HCT116 (cell line): Measurements from ENCODE around the gene ITGB7. TPM values are rescaled to one million over a fixed set of nuclear protein-coding genes. Genes with fewer than 3 reads are reported as not detected.

Experiments used
- ATAC-seq: fragments of 200-7000 bp; cut with Tn5 transposase; 2 replicates; pipeline ENCODE4 v1.9.1; 2020; ENCODE audit warnings: mild to moderate bottlenecking, moderate library complexity
- BruUV-seq: library from RNA; stranded (reverse); fragments of 400-500 nt; replicated peaks from 2 replicates; lab custom pipeline; 2021; lab: Mats Ljungman, UMichigan
- CTCF ChIA-PET: fragments of 300-600 bp; sonication (Branson Sonifier 250); formaldehyde crosslinking; loops from one replicate; lab custom pipeline; 2021; ENCODE audit warnings: antibody characterized with exemption; lab: Charles Lee
- POLR2A ChIA-PET: fragments of 300-600, 350-600 bp; sonication (Branson Sonifier 250); formaldehyde crosslinking; loops from one replicate; lab custom pipeline; 2021; ENCODE audit warnings: antibody characterized with exemption; lab: Charles Lee
- RAD21 ChIA-PET, 2 experiments: fragments of 300-600 bp; sonication (Branson Sonifier 250); formaldehyde crosslinking; loops; one replicate each; lab custom pipeline; 2023; ENCODE audit warnings: low total read pairs in 2 of 2; ENCODE audit not compliant: uncharacterized antibody in 2 of 2, unreplicated experiment in 2 of 2, low non-redundant PET in 1 of 2; lab: Charles Lee
- DNase-seq: peaks from one replicate; pipeline ENCODE4 v3.0.0-alpha.2; 2010; ENCODE audit warnings: low read depth, low spot score
- H2AFZ ChIP-seq: fragments of 200-600 bp; shearing (Covaris generic), sonication (generic); 2 replicates; pipeline ENCODE4 v1.6.1; 2017; ENCODE audit warnings: low read depth, mixed run types, mixed read lengths, antibody characterized with exemption, low read length; ENCODE audit not compliant: poor library complexity, severe bottlenecking
- H3K27ac ChIP-seq: 2 replicates; pipeline ENCODE4 v1.5.1; 2012; ENCODE audit warnings: low read depth, low read length
- H3K27me3 ChIP-seq: fragments of 200-600 bp; sonication (generic); 2 replicates; pipeline ENCODE4 v1.6.1; 2016; ENCODE audit warnings: mixed run types, low read length, mixed read lengths; ENCODE audit not compliant: insufficient read depth
- H3K36me3 ChIP-seq, 2 experiments: fragments of 200-500 bp in 1 of 2; fragments of 200-600 bp in 1 of 2; sonication (Bioruptor generic) in 1 of 2; sonication (generic) in 1 of 2; 2 replicates each; pipeline versions ENCODE4 v1.5.1 to v1.6.1; 2014 to 2016; ENCODE audit warnings: low read length in 2 of 2, inconsistent platforms in 1 of 2, mixed read lengths in 1 of 2, mixed run types in 1 of 2; ENCODE audit not compliant: insufficient read depth in 2 of 2, control insufficient read depth in 1 of 2
- H3K4me1 ChIP-seq, 2 experiments: fragments of 200-600 bp in 1 of 2; sonication (generic) in 1 of 2; 2 replicates each; pipeline versions ENCODE4 v1.5.1 to v1.6.1; 2012 to 2017; ENCODE audit warnings: low read length in 2 of 2, inconsistent platforms in 1 of 2, mild to moderate bottlenecking in 1 of 2, mixed read lengths in 1 of 2, mixed run types in 1 of 2, moderate library complexity in 1 of 2; ENCODE audit not compliant: insufficient read depth in 2 of 2, control insufficient read depth in 1 of 2
- H3K4me2 ChIP-seq: fragments of 200-600 bp; sonication (generic); 2 replicates; pipeline ENCODE4 v1.6.1; 2017; ENCODE audit warnings: mixed run types, low read length, mixed read lengths
- H3K4me3 ChIP-seq, 2 experiments: fragments of 200-600 bp in 1 of 2; sonication (generic) in 1 of 2; replicated peaks in 1 of 2; 2 replicates each; pipeline ENCODE4 v1.5.1; 2011 to 2016; ENCODE audit warnings: low read length in 2 of 2, control low read depth in 1 of 2, low read depth in 1 of 2, mild to moderate bottlenecking in 1 of 2, mixed read lengths in 1 of 2, mixed run types in 1 of 2
- H3K79me2 ChIP-seq: fragments of 200-600 bp; sonication (generic); 2 replicates; pipeline ENCODE4 v1.6.1; 2017; ENCODE audit warnings: mild to moderate bottlenecking, mixed run types, low read length, moderate library complexity, mixed read lengths; ENCODE audit not compliant: insufficient read depth
- H3K9ac ChIP-seq: fragments of 200-600 bp; sonication (generic); 2 replicates; pipeline ENCODE4 v1.6.1; 2016; ENCODE audit warnings: low read length, mixed read lengths
- H3K9me2 ChIP-seq: fragments of 200-600 bp; sonication (generic), shearing (Covaris generic); 2 replicates; pipeline ENCODE4 v1.6.1; 2017; ENCODE audit warnings: mixed run types, mild to moderate bottlenecking, moderate library complexity; ENCODE audit not compliant: insufficient read depth
- H3K9me3 ChIP-seq, 2 experiments: fragments of 200-500 bp in 1 of 2; fragments of 200-600 bp in 1 of 2; sonication (Bioruptor generic) in 1 of 2; sonication (generic) in 1 of 2; 2 replicates each; pipeline ENCODE4 v1.6.1; 2014 to 2017; ENCODE audit warnings: low read length in 2 of 2, mixed read lengths in 2 of 2, inconsistent platforms in 1 of 2, low read depth in 1 of 2, mild to moderate bottlenecking in 1 of 2, mixed run types in 1 of 2, moderate library complexity in 1 of 2; ENCODE audit not compliant: control insufficient read depth in 1 of 2, insufficient read depth in 1 of 2
- H4K20me1 ChIP-seq: fragments of 200-600 bp; sonication (generic), shearing (Covaris generic); 2 replicates; pipeline ENCODE4 v1.6.1; 2017; ENCODE audit warnings: mixed run types, mild to moderate bottlenecking, moderate library complexity; ENCODE audit not compliant: insufficient read depth
- ATF3 ChIP-seq: IDR thresholded peaks from 2 replicates; pipeline ENCODE4 v1.6.1; 2012
- CEBPB ChIP-seq: IDR thresholded peaks from 2 replicates; pipeline ENCODE4 v1.6.1; 2012; ENCODE audit warnings: low read depth
- EGR1 ChIP-seq: IDR thresholded peaks from 2 replicates; pipeline ENCODE4 v1.6.1; 2012; ENCODE audit warnings: low read depth
- ELF1 ChIP-seq: IDR thresholded peaks from 2 replicates; pipeline ENCODE4 v1.6.1; 2012; ENCODE audit warnings: low read depth, borderline replicate concordance
- EZH2 ChIP-seq: fragments of 200-600 bp; sonication (generic); IDR thresholded peaks from 2 replicates; pipeline ENCODE4 v1.6.1; 2017; ENCODE audit warnings: antibody characterized with exemption, mixed run types
- EZH2phosphoT487 ChIP-seq: fragments of 200-600 bp; IDR thresholded peaks from 2 replicates; pipeline ENCODE4 v1.6.1; 2018; ENCODE audit warnings: antibody characterized with exemption, borderline replicate concordance
- MAX ChIP-seq: IDR thresholded peaks from 2 replicates; pipeline ENCODE4 v1.6.1; 2012
- POLR2A ChIP-seq: IDR thresholded peaks from 2 replicates; pipeline ENCODE4 v1.7.0; 2011; ENCODE audit warnings: borderline replicate concordance; ENCODE audit not compliant: insufficient read depth, insufficient read length; ENCODE audit errors: extremely low read depth
- RAD21 ChIP-seq: IDR thresholded peaks from 2 replicates; pipeline ENCODE4 v1.6.1; 2012; ENCODE audit warnings: low read depth, mild to moderate bottlenecking
- SP1 ChIP-seq: IDR thresholded peaks from 2 replicates; pipeline ENCODE4 v1.6.1; 2012; ENCODE audit warnings: low read depth
- SRF ChIP-seq: IDR thresholded peaks from 2 replicates; pipeline ENCODE4 v1.6.1; 2012; ENCODE audit warnings: low read depth
- TCF7L2 ChIP-seq: IDR thresholded peaks from 2 replicates; pipeline ENCODE4 v1.7.0; 2011; ENCODE audit warnings: borderline replicate concordance, inconsistent platforms; ENCODE audit not compliant: insufficient read depth, insufficient read length; ENCODE audit errors: extremely low read depth
- ZNF274 ChIP-seq: fragments of 200-500 bp; sonication (Bioruptor generic); IDR thresholded peaks from 2 replicates; pipeline ENCODE4 v1.6.1; 2014; ENCODE audit warnings: mild to moderate bottlenecking, low read depth, low read length, inconsistent platforms
- intact Hi-C: fragments of 100-400 bp; cut with micrococcal nuclease; formaldehyde crosslinking; loops from 2 replicates; pipeline ENCODE4 v1.10.0; 2022
- total RNA-seq: library from RNA; stranded (reverse); gene quantifications from one replicate; pipeline ENCODE4 v1.2.1, GENCODE V29; 2021; ENCODE audit not compliant: unreplicated experiment

The ITGB7 gene
- total RNA-seq, 1 experiment from 2014 or later, result 1.9 TPM

GRCh38 chr12:53147653-53148052 lies 59.4 kb downstream of the ITGB7 start:
- no peak overlapping the region for H3K9ac ChIP-seq
- ChIA-PET RAD21 (no interaction called here), CTCF (no interaction called here), POLR2A (interaction anchor here (0.9 kb wide), 1 partner anchor 69 kb away, joined by 3 read pairs; the partner anchor contains the start of gene SPRYD3)
- no peak for ATAC-seq
- no peaks in the 10 kb centered on the region for H3K36me3 ChIP-seq
- H3K9me2 ChIP-seq, result no peaks in the 10 kb centered on the region
- no TSS peak for BruUV-seq
- no peaks in the 10 kb centered on the region for H3K4me1 ChIP-seq
- H2AFZ ChIP-seq, result no peak overlapping the region
- H3K27me3 ChIP-seq, result no peaks in the 10 kb centered on the region
- no peaks in the 10 kb centered on the region for H3K9me3 ChIP-seq
- H4K20me1 ChIP-seq, result no peaks in the 10 kb centered on the region
- no peak overlapping the region for H3K4me3 ChIP-seq
- intact Hi-C loops, result no loop called here
- TF ChIP-seq ZNF274 (no peak), SP1 (no peak), CEBPB (no peak), EZH2 (no peak), POLR2A (no peak), ATF3 (no peak), EZH2phosphoT487 (no peak), EGR1 (no peak)
- H3K79me2 ChIP-seq, result no peaks in the 10 kb centered on the region
- H3K4me2 ChIP-seq, result no peak overlapping the region
- no peak for DNase-seq
- H3K27ac ChIP-seq, result no peak overlapping the region

- TF ChIP-seq RAD21 (no peak), POLR2A (no peak), CEBPB (no peak), EZH2phosphoT487 (no peak), MAX (no peak), TCF7L2 (no peak), ELF1 (no peak), SRF (no peak), SP1 (no peak)
- Histone ChIP-seq H3K79me2 (no peaks in the 10 kb centered on the region), H4K20me1 (no peaks in the 10 kb centered on the region), H3K9me2 (no peaks in the 10 kb centered on the region), H2AFZ (no peak overlapping the region), H3K27me3 (no peaks in the 10 kb centered on the region), H3K9ac (no peak overlapping the region), H3K27ac (no peak overlapping the region), H3K4me3 (no peak overlapping the region), H3K4me2 (no peak overlapping the region), H3K9me3 (no peaks in the 10 kb centered on the region), H3K4me1 (no peaks in the 10 kb centered on the region), H3K36me3 (no peaks in the 10 kb centered on the region)
- no TSS peak for BruUV-seq
- ATAC-seq (no peak), DNase-seq (no peak)
- POLR2A ChIA-PET, result no interaction called here
- CTCF ChIA-PET, result no interaction called here
- intact Hi-C loops, result no loop called here
- RAD21 ChIA-PET, result no interaction called here
Measured at GRCh38 chr12:53147181-53147580, 59.9 kb downstream of the ITGB7 start.
